IPS-15b (cell line): Measurements from ENCODE around the gene FHOD1.
A peak's percentile ranks its signal among the peaks of the same experiment; 100 is the strongest.

Experiments
- H3K27me3 ChIP-seq: one replicate; pipeline ENCODE4 v1.6.1; 2013; ENCODE audit warnings: low read length; ENCODE audit not compliant: control insufficient read depth, insufficient read depth
- H3K36me3 ChIP-seq: one replicate; pipeline ENCODE4 v1.6.1; 2013; ENCODE audit warnings: low read length; ENCODE audit not compliant: control insufficient read depth, insufficient read depth
- H3K4me1 ChIP-seq: one replicate; pipeline ENCODE4 v1.6.1; 2013; ENCODE audit warnings: mild to moderate bottlenecking, low read length; ENCODE audit not compliant: control insufficient read depth, insufficient read depth
- H3K4me3 ChIP-seq: one replicate; pipeline ENCODE4 v1.5.1; 2013; ENCODE audit warnings: low read depth, low read length
- H3K9ac ChIP-seq: one replicate; pipeline ENCODE4 v1.6.1; 2013; ENCODE audit warnings: low read depth, mild to moderate bottlenecking, low read length
- H3K9me3 ChIP-seq: one replicate; pipeline ENCODE4 v1.6.1; 2013; ENCODE audit warnings: mild to moderate bottlenecking, low read length; ENCODE audit not compliant: control insufficient read depth, insufficient read depth

The FHOD1 gene

DNA sequence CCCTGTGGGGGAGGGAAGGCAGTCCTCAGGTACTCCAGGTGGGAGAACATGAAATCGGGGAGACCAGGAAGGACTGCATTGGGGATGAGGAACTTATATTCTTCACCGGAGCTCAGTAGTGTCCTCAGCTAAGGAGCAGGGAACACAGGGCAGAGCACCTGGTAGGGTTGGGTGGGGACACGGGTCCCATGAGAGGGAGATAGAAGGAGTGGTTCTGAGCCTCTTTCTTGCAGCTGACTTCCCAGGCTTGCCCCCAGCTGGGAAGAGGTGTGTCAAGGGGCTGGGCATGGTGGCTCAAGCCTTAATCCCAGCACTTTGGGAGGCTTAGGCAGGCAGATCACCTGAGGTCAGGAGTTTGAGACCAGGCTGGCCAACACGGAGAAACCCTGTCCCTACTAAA, 2.1 kb downstream of the FHOD1 start:
- no peaks in the 10 kb centered on the region for H3K9me3 ChIP-seq
- H3K4me1 ChIP-seq: peaks cover 20% of the 10 kb centered on the region
- peaks cover 17% of the 10 kb centered on the region for H3K27me3 ChIP-seq
- H3K4me3 ChIP-seq: peak overlapping the region; percentile 84
- H3K36me3 ChIP-seq: no peaks in the 10 kb centered on the region
- no peak overlapping the region for H3K9ac ChIP-seq

DNA sequence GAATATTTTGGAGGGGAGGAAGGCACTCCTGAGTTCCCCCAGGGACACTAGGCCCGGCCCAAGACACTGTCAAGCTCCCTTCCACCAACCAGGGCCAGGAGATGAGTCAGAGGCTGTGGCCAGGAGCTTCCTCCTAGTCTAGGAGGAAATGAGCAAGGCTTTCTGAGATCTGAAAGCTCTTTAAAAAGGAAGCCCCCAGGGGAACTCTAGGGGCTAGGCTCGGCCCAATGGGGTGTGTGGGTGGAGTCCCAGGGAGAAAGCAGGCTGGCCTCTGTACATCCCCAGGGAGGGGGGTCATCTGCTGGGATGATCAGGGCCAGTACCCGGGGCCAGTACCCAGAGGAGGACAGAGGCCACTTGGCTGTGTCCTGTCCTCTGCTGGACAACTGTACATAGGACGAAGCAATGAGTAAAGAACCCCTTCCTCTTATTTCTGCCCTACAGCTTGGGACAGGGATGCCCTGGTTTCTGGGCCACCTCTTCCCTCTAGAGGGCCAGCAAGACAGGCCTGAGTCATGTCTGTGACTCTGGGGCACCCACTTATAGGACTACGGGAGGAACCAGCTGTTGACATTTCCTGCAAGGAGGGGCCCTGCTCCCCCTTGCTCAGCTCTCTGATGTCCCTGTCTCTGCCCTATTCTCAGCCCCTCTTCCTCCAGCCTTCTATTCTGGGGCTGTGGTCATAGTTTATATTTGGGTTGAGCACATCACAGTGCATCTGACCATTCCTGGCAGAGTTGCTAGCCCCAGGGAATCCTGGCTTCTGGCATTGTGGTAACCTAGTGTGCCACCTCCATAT, 2.7 kb downstream of the FHOD1 start:
- Histone ChIP-seq H3K9ac (no peak overlapping the region), H3K9me3 (no peaks in the 10 kb centered on the region), H3K4me3 (peak overlapping the region; percentile 13), H3K27me3 (peaks cover 11% of the 10 kb centered on the region), H3K36me3 (peaks cover 2% of the 10 kb centered on the region), H3K4me1 (peaks cover 20% of the 10 kb centered on the region)

GRCh38 chr16:67243481-67243880, 3.8 kb downstream of the FHOD1 start:
- Histone ChIP-seq H3K36me3 (peaks cover 5% of the 10 kb centered on the region), H3K4me1 (peaks cover 20% of the 10 kb centered on the region), H3K4me3 (no peak overlapping the region), H3K9ac (no peak overlapping the region), H3K27me3 (peaks cover 4% of the 10 kb centered on the region), H3K9me3 (no peaks in the 10 kb centered on the region)

DNA sequence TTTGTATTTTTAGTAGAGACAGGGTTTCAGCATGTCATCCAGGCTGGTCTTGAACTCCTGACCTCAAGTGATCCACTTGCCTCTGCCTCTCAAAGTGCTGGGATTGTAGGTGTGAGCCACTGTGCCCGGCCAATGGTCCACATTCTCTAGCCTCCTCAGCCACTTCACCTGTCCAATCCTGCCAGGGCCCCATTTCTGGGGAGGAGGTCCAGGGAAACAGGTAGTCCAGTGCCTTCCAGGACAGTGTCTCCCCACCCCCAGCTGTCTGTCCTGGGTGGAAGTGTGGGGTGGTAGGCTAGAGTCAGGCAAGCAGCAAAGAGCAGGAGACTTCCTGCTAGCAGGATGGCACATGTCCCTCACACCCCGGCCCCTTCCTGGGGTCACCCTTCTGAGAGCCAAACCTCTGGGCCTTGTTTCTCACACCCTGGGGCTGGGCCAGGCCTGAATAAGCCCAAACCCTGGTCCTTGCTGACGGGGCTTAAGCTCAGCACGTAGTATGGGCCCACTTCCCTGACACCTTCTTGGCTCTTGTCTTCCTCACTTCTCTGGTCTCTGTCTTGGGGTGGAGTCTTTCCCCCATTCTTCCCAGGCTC, 5.0 kb downstream of the FHOD1 start:
- H3K4me3 ChIP-seq: no peak overlapping the region
- peaks cover 11% of the 10 kb centered on the region for H3K36me3 ChIP-seq
- H3K9me3 ChIP-seq: no peaks in the 10 kb centered on the region
- H3K9ac ChIP-seq: no peak overlapping the region
- H3K27me3 ChIP-seq: no peaks in the 10 kb centered on the region
- H3K4me1 ChIP-seq: peaks cover 17% of the 10 kb centered on the region

- Histone ChIP-seq H3K27me3 (no peaks in the 10 kb centered on the region), H3K9me3 (no peaks in the 10 kb centered on the region), H3K4me3 (no peak overlapping the region), H3K4me1 (peaks cover 17% of the 10 kb centered on the region), H3K36me3 (peaks cover 12% of the 10 kb centered on the region), H3K9ac (peak overlapping the region; percentile 47)
Measured at GRCh38 chr16:67241008-67241900, 6.0 kb downstream of the FHOD1 start.

DNA sequence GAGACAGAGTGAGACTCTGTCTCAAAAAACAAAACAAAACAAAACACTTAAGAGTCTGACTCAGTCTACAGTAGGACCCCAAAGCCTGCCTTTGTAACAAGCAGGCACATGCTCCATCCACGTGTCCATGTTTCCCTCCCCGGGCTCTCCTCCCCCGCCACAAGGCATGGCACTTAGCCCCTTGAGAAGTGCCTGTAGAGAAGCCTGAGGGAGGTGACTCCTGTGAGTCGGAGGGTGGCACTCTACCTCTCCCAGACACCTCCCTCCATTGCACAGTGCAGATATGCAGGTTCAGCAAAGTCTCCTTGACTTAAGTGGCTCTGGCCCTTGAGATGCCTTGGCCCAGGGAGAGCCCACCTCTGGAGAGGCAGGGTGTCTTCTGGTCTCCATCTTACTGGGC, 6.8 kb downstream of the FHOD1 start:
- Histone ChIP-seq H3K9ac (no peak overlapping the region), H3K36me3 (peaks cover 16% of the 10 kb centered on the region), H3K27me3 (no peaks in the 10 kb centered on the region), H3K9me3 (no peaks in the 10 kb centered on the region), H3K4me3 (no peak overlapping the region), H3K4me1 (peaks cover 17% of the 10 kb centered on the region)

DNA sequence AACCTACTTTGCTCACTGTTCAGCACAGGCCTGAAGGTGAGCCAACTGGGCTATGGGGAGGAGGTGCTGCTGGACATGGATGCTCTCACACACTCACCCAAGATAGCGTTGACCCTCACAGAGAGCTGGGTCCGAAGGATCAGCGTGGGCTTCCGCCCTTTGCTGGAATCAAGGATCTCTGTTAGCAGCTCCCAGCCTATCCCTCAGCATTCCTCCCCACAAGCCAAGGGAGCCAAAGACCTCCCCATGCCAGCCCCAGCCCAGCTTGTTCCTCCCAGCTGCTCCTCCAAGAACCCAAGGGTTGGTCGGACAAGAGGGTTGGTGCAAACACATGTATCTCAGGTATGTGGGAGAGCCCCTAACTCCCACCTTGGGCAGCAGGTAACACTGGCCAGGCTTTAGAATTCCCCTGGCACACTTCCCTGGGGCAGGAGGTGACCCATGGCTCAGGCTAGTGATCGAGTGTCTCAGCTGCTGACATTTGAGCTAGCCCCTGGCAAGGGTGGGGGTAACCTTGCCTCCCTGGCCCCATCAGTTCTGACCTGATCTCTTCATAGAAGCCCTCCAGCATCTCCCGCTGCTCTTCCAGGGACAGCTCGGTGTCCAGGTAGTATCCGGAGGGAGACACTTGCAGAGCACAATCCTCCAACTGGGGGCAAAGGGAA, 8.3 kb downstream of the FHOD1 start:
- Histone ChIP-seq H3K9me3 (no peaks in the 10 kb centered on the region), H3K9ac (no peak overlapping the region), H3K36me3 (peaks cover 16% of the 10 kb centered on the region), H3K27me3 (no peaks in the 10 kb centered on the region), H3K4me1 (peaks cover 9% of the 10 kb centered on the region), H3K4me3 (no peak overlapping the region)

- Histone ChIP-seq H3K4me1 (peaks cover 9% of the 10 kb centered on the region), H3K27me3 (no peaks in the 10 kb centered on the region), H3K9me3 (no peaks in the 10 kb centered on the region), H3K9ac (no peak overlapping the region), H3K36me3 (peaks cover 19% of the 10 kb centered on the region), H3K4me3 (no peak overlapping the region)
Measured at GRCh38 chr16:67238278-67238575, 9.1 kb downstream of the FHOD1 start.

- H3K4me3 ChIP-seq: peak overlapping the region; percentile 45
- H3K9ac ChIP-seq: no peak overlapping the region
- peaks cover 19% of the 10 kb centered on the region for H3K36me3 ChIP-seq
- peaks cover 9% of the 10 kb centered on the region for H3K4me1 ChIP-seq
- no peaks in the 10 kb centered on the region for H3K27me3 ChIP-seq
- no peaks in the 10 kb centered on the region for H3K9me3 ChIP-seq
Measured at GRCh38 chr16:67237396-67238277, 9.6 kb downstream of the FHOD1 start.

DNA sequence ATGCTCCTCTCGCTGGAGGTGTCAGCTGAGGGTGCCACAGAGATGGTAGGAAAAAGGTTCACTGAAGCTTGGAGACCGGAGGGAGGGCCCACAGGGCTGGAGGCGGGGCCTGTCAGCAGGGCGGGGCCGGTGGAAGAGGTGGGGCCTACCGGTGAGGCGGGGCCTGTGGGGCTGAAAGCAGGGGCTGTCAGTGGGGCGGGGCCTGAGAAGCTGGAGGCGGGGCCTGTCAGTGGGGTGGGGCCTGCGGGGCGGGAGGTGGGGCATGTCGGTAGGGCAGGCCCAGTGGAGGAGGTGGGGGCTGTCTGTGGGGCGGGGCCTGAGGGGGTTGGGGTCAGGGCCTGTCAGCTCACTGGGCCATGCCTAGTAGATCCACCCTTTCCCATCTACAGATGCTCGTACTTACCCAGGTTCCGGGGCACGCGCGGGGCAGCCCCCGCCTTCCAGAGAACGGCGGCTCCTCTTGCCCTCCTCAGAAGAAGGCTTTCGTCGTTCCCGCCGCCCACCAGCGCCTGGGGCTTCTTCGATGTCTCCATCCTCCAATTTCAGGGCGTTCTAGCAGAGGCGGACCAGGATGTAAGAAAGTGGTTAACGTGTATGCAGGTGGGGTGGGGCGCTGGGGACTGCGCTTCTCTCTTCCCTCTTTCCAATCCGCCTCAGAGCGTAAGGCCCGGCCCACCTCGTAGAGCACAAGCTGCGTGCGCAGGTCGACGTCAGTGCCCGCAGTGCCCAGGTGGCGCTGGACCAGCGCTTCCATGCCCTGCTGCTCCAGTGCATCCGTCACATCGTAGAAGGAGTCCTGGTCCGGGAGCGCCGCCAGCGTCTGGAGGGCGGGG, 10.5 kb downstream of the FHOD1 start:
- Histone ChIP-seq H3K9me3 (no peaks in the 10 kb centered on the region), H3K27me3 (no peaks in the 10 kb centered on the region), H3K4me3 (peak overlapping the region; percentile 45), H3K9ac (no peak overlapping the region), H3K4me1 (peaks cover 9% of the 10 kb centered on the region), H3K36me3 (peaks cover 21% of the 10 kb centered on the region)
